ENCODE measurements around the gene REL.
A peak's percentile ranks its signal among the peaks of the same experiment; 100 is the strongest.
"Not testable (repeated sequence)": the region's sequence is repeated elsewhere in the genome, so short reads cannot be mapped to it uniquely, and the experiment has no call there.

The REL gene

DNA sequence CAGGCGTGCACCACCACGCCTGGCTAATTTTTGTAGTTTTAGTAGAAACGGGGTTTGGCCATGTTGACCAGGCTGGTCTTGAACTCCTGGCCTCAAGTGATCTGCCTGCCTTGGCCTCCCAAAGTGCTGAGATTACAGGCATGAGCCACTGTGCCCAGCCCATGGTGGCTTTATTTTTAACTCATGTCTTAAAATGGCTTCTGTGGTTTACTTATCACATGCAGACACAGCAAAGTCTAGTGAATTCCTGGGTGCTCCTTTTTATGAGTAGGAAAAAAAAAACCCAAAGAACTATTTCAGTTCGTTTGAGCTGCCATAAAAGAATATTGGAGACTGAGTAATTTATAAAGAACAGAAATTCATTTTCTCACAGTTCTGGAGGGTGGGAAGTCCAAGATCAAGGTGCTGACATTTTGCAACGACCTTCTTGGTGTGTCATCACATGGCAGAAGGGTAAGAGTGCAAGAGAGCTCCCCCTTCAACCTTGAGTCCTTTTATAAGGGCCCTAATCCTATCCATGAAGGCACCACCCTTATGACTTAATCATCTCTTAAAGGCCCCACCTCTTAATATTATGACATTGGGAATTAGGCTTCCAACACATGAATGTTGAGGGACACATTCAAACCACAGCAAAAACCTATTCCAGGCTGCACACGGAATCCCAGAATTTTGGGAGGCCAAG, 12.6 kb upstream of the REL start:
- DNase-seq (ENCODE audit: low spot score), result no peak

DNA sequence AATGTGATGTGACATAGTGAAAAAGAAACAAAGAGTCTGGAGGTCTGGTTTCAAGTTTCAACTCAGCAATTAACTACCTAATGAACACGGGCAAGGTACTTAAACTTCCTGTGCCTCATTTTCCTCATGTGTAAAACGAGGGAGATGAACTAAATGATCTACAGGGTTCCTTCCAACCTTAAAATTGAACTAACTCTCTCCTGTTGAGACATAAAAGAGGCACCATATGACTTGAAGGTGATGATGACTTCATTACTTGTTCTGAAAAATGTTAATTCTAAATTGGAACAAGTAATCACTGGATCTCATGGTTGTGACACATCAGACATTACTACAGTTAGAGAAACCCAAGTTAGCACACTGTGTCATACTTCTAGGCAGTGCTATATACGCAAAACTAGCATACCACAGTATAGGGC, 8.9 kb upstream of the REL start:
- no peak for DNase-seq (ENCODE audit: low spot score)

DNA sequence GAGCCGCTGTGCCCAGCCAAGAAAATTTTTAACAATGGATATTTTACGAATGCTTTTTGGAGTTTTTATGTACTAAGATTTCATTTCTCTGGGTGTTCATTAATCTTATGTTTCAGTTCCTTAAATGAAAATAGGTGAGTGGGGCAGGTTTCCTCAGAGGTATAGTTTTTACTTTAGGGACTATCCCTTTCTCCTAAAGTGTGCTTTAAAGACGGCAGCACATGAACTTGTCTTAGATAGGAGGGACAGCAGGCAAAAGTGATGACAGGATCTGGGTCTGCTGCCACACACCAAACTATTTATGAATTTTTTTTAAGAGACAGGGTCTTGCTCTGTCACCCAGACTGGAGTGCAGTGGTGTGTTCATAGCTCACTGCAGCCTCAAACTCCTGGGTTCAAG, 8.0 kb upstream of the REL start:
- no peak for DNase-seq (ENCODE audit: low spot score)

DNA sequence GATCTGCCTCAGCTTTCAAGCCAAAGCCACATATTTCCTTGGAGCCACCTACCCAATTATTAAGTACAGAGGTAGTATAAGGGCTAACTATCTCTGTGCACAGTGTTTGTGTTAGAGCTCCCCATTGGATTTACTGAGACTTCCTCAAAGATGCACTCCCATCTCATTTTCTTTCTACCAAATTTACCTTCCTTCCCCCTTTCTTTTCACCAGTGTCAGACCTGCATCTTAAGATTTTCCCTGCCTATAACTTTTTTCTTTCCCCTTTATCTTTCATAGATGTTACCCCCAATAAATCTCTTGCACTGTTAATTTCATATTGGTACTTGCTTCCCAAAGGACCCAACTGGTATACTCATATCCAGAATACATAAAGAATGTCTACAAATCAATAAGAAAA, 5.9 kb upstream of the REL start:
- DNase-seq (ENCODE audit: low spot score), result no peak

DNA sequence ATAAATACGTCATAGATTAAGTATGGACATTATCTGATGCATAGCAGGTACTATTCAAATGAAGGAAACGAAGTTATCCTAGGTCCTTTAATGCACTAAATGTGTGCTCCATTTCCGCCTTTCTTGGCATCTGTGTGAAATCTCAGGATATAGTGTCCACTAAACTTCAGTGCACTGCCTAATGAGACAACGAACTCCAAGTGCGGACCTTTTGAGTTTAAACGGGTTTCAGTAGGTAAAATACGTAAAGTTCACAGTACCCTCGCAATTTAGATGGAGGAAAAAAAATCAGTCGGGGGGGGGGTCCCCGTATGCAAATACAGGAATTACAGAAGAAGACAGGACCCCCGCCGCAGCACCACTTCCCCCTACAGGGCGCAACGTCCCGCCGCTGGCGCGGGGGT, 729 bp upstream of the REL start:
- peak; percentile 66 for DNase-seq (ENCODE audit: low spot score)

DNA sequence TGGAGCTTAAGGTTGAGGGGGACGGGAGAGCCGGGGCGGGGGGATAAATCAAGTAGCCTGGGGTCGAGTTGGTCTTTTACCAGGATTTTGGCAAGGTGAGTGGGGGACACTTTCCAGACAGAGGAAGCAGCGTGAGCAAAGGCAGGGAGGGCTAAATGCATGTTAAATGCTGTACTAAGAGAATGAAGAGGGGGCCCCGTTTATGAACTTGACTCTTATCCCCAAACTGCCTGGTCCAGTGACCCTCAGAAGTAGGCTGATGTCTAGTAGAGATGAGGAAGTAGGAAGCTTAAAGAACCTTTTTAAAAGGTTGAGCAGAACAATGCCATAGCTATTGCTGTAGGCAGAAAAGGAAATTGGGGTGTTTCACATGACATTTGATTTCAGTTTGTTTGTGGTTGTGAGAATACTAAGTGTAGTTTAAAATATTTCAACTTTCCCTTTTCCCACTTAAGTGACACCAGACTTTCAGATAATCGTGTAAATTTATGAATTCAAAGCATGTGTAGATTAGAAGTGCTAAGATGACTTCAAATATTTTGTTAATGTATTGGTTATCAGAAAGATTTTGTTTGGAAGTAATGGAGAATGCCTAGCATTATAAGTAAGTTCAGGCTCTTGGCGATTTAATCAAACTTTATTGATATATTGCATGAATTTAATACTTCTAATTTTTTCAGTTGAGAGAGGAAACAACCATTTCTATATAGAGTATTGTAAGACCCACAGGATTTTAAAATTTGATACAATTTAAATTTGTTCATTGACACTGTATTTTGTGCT, 1.8 kb downstream of the REL start:
- peak; percentile 68 for DNase-seq (ENCODE audit: low spot score)

DNA sequence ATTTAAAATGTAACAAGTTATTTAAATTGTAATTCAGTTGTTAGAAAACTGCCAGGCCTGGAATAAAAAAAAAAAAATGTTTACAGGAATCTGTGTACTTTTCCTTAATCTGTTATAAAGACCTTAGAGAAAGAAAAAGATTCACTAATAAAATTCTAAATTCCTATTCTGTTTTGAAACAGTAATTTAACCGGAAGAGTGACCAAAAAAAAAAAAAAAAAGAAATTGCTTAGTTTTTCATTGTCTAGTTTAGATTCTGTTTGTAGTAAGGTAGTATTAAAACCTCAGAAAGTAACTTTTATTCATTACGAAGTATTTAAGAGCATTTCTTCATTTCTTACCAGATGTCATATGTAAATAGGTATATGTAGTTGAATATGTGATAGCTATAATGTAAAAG, 2.5 kb downstream of the REL start:
- no peak for DNase-seq (ENCODE audit: low spot score)

DNA sequence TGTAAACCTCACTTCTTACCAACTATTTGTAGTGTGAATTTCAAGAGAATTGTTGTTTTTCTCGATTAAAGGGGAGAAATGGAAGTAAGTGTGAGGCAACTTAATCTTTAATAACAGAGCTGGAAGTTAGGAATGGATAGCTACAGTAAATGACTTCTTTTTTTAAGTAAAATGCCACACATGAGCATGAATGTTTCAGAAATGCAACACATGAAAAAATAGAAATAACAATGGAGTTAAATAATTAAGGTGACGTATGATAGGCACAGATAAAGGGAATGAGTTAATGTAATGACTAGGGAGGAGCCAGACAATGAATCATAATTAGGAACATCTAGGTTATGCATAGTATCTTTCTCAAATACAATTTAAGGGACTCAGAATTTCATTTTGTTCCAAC, 3.4 kb downstream of the REL start:
- DNase-seq (ENCODE audit: low spot score), result no peak

DNA sequence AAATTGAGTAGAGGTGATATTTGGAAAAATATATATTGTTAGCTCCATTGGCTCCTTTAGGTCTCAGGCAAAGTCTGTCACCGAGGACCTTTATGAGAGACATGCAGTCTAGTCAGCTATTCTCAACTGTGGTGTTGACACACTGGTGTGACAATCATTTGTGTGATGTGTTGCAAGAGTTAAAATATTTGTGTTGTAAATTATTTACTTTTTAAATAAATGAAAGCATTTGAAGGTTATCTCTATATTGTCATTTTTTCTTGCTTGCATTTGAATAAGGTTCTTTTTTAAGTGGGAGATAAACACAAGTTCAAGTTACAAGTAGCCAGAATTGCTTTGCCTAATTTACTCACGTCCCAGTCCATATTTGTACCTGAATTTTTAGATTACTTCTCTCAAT, 4.3 kb downstream of the REL start:
- DNase-seq (ENCODE audit: low spot score), result no peak

DNA sequence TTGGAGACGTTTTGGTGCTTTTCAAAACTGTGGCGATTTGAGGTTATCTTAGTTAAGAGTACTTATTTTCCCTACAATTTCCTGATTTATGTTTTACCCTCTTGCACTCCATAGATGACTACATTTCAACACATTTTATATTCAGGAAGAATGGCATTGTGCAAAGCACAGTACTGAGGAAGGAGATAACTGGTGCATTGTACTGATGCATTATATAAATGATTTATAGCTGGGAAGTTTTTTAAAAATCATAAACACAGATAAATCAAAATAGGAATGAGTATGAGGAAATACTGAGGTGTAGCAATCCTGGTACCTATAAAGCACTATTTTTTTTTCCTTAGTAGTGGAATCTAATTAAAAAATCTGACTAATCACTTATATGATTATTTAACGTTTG, 5.6 kb downstream of the REL start:
- DNase-seq (ENCODE audit: low spot score), result no peak

DNA sequence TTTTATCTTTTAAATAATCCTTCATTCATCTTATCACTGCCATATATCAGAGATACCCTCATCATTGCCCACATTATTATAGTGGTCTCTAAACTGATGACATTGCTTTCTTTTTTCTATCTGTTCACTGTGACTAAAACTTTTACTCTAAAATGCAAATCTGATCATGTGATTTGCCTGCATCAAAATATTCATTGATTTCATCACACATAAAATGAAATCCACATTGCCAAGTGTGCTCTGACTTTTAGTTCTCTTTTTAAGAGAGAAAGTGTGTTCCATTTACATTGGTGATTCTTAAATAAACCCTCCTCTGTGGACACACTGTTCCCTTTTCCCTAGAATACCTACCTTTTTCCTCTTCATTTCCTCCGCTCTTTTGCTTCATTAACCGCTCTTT, 7.5 kb downstream of the REL start:
- DNase-seq (ENCODE audit: low spot score), result no peak

DNA sequence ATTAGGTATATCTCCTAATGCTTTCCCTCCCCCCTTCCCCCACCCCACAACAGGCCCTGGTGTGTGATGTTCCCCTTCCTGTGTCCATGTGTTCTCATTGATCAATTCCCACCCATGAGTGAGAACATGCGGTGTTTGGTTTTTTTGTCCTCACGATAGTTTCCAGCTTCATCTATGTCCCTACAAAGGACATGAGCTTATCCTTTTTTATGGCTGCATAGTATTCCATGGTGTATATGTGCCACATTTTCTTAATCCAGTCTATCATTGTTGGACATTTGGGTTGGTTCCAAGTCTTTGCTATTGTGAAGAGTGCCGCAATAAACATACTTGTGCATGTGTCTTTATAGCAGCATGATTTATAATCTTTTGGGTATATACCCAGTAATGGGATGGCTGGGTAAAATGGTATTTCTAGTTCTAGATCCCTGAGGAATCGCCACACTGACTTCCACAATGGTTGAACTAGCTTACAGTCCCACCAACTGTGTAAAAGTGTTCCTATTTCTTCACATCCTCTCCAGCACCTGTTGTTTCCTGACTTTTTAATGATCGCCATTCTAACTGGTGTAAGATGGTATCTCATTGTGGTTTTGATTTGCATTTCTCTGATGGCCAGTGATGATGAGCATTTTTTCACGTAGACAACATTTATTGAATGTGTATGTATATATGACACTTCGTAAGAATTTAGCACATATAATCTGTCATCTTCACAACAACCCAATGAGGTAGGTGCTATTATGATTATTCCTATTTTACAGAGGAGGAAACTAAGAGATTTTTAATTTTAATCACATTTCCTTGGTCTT, 8.4 kb downstream of the REL start:
- DNase-seq (ENCODE audit: low spot score), result not testable (repeated sequence)

DNA sequence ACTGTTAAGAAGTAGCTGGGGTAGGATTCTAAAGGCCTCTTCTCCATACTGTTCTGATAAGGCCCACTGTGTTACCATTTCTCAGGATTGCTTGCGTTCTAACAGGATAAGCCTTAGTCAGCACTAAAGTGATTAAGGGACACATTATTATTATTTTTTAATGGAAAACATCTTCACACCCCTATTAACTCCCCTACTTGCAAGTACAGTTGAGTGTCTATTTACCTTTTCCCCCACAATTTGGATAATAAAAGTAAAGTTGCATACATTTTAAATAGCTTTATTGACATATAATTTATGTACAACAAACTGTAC, 9.0 kb downstream of the REL start:
- no peak for DNase-seq (ENCODE audit: low spot score)

DNA sequence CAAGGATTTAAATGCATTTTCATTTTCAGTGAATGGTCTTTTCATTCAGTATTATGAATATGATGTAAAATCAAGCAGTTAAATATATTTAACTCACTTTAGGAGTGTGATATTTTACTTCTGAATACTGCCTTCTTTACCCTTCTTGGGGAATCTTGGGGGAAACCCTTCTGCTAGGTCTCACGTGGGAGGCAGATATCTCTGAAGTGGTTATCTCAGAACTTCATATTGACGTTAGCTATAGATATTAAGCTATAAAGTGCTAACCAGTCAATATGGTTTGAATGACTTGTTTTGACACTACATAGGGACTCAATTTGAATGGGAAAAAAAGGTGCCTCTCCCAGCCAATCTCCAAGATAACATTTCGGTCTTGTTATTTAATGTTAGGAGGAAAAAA, 9.8 kb downstream of the REL start:
- DNase-seq (ENCODE audit: low spot score), result no peak

DNA sequence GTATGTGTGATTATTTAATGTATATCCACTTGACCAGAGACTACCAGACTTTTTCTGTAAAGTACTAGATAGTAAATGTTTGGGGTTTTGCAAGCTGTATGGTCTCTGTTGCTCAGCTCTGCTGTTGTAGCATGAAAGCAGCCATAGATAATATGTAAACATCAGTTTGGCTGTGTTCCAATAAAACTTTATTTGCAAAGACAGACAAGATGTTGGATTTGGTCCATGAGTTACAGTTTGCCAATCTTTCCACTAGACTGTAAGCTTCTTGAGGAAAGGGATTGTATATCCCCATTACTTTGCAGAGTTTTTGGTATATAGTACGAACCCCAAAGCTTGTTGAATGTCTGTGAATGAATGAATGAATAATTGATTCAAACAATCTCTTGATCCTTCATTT, 17.2 kb downstream of the REL start:
- DNase-seq (ENCODE audit: low spot score), result no peak

DNA sequence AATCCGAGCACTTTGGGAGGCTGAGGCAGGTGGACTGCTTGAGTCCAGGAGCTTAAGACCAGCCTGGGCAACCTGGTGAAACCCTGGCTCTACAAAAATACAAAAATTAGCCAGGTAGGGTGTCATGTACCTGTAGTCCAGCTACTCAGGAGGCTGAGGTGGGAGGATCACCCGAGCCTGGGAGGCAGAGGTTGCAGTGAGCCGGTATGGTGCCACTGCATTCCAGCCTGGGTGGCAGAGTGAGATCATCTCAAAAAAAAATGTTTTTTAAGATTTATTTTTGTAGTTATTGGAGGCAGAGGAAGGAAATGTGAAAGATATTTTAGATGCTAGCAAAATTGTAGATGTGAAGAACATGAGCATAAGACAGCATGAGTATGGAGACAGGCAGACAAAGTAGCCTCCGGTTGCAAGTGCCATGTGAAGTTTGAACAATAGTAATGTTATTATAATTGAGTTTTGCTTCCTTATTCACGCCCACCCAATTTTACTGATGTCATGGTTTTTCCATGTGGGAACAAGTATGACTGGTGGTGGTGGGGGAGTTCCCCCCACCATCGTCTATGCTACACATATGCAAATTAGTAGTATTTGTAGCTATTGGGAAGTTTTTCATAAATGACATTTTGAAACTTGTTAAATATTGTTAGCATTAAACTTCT, 18.0 kb downstream of the REL start:
- DNase-seq (ENCODE audit: low spot score), result no peak

DNA sequence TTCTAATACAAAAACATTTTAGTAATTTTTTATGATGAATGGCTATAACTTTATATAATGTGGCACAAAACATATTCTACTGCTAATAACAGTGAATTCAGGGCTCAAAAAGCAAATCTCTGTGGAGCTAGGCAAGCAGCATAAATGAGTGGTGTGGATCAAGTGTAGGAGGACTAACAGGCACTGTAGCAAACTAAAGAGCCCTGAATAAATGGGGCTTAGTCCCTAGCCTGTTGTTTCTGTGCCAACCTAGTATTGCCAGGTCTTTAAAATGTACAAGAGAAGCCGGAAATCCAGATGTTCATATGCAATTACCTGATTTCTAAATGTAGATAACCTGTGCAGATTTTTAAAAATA, 18.5 kb downstream of the REL start:
- DNase-seq (ENCODE audit: low spot score), result no peak

DNA sequence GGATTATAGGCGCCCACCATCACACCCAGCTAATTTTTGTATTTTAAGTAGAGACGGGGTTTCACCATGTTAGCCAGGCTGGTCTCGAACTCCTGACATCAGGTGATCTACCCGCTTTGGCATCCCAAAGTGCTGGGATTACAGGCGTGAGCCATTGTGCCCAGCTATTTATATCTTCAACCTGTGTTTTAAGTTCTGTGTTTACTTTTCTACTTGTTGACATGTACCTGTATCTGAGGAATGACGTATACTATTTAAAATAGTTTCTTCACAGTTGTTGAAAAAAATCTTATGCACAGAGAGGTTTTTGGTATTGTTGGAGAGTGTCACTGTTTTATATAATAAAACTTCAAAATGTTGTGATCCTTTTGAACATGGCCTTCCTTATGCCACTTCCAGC, 19.9 kb downstream of the REL start:
- not testable (repeated sequence) for DNase-seq (ENCODE audit: low spot score)

DNA sequence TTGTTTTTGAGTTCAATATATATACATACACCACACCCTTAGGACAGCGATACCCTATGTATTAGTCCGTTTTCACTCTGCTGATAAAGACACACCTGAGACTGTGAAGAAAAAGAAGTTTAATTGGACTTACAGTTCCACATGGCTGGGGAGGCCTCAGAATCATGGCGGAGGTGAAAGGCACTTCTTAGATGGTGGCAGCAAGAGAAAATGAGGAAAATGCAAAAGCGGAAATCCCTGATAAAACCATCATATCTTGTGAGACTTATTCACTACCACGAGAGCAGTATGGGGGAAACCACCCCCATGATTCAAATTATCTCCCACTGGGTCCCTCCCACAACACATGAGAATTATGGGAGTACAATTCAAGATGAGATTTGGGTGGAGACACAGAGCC, 24.5 kb downstream of the REL start:
- DNase-seq (ENCODE audit: low spot score), result not testable (repeated sequence)

DNA sequence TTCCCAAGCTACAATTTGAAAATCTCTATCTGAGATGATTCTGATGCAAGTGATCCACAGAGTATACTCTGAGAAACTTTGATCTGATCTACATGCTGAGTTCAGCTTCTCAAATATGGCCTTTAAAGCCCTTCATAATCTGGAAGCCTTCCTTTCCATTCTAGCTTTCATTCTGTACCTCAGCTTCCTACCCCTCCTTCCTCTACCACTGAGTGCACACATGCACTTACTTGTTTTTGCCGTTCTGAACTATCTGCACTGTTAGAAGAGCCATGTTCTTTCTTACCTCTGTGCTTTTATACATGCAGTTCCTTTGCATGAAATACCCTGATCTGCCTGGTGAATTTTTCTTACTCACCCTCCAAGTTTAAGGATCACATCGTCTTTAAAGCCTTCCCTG, 25.0 kb downstream of the REL start:
- DNase-seq (ENCODE audit: low spot score), result no peak

DNA sequence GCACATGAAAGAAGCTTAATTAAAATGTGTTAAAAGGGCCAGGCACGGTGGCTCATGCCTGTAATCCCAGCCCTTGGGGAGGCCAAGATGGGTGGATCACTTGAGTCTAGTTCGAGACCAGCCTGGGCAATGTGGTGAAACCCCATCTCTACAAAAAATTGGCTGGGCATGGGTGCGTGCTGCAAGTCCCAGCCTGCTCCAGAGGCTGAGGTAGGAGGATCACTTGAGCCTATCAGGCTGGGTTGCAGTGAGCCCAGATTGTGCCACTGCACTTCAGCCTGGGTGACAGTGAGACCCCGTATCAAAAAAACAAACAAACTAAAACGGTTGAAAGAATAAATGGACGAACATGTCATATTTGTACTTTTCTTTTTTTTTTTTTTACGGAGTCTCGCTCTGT, 26.0 kb downstream of the REL start:
- no peak for DNase-seq (ENCODE audit: low spot score)

DNA sequence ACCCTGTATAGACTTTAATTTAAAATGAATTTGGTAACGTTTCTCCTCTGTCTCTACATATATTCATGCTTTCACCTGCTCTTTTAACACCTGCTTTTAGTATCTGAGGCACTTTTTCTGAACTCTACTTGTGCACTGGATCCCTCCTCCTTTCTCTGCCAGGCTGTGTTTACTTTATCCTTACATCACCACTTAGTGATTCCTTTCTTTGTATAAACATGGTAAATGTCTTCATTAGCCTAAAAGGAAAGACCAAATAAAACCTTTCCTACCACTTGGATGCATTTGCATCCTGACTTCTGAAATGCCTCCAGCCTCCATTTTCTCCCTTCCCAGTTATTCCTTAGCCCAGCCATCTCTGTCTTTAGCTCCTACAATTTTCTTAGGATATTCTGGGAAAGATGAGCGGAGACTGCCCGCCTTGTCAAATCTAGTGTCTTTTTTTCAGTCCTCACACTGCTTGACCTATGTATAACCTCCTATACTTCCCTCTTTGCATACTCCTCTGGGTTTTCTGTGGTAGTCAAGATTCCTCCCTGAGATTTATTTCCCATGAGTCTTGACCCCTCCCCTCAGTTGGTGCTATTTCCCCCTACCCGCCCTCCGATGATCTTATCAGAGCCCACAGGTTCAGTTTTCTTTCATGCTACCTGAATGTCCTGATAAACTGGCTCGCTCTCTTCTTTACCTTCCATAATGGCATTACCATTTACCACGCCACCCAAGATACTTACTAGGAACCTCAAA, 44.8 kb downstream of the REL start:
- no peak for DNase-seq (ENCODE audit: low spot score)

All from pons (tissue), 1 donor.